Activated CD8-positive, alpha-beta T cell treated with anti-CD3 and anti-CD28 coated beads, Interleukin-2, amount 10 ng/mL, durations not matched to agents 7 days and 5 days (primary cell): ENCODE measurements around the gene ACADM. TPM values are rescaled to one million over a fixed set of nuclear protein-coding genes. Genes with fewer than 3 reads are reported as not detected.
"Not testable (repeated sequence)": the region's sequence is repeated elsewhere in the genome, so short reads cannot be mapped to it uniquely, and the experiment has no call there.

Experiments used
- ATAC-seq: fragments of 150-1000 bp; cut with Tn5 transposase; one replicate; pipeline ENCODE4 v1.10.0; 2021; ENCODE audit warnings: moderate library complexity
- CTCF ChIA-PET: fragments of 350-600 bp; sonication (Branson Sonifier 250); formaldehyde crosslinking; loops from one replicate; lab custom pipeline; 2021; ENCODE audit warnings: antibody characterized with exemption; lab: Charles Lee
- POLR2A ChIA-PET: fragments of 350-600 bp; sonication (Branson Sonifier 250); formaldehyde crosslinking; loops from one replicate; lab custom pipeline; 2021; ENCODE audit warnings: antibody characterized with exemption; lab: Charles Lee
- DNase-seq: peaks from one replicate; pipeline ENCODE4 v3.0.0-alpha.2; 2020
- H3K27ac Mint-ChIP-seq: one replicate; pipeline ENCODE4 v1.8.0; 2021; ENCODE audit warnings: mild to moderate bottlenecking, mixed read lengths
- H3K27me3 Mint-ChIP-seq: one replicate; pipeline ENCODE4 v1.8.0; 2021; ENCODE audit warnings: low read depth, mixed read lengths
- H3K36me3 Mint-ChIP-seq: one replicate; pipeline ENCODE4 v1.8.0; 2021; ENCODE audit warnings: low read depth, mixed read lengths
- H3K4me1 Mint-ChIP-seq: one replicate; pipeline ENCODE4 v1.8.0; 2021; ENCODE audit warnings: low read depth, mixed read lengths
- H3K4me3 Mint-ChIP-seq: one replicate; pipeline ENCODE4 v1.8.0; 2021; ENCODE audit warnings: mild to moderate bottlenecking, mixed read lengths
- H3K9me3 Mint-ChIP-seq: one replicate; pipeline ENCODE4 v1.8.0; 2022; ENCODE audit warnings: mixed read lengths; ENCODE audit not compliant: insufficient read depth
- total RNA-seq, 2 experiments: library from RNA; stranded (reverse); gene quantifications; one replicate each; pipeline ENCODE4 v1.2.3, GENCODE V29; 2021

Gene ACADM
- 10 to 100 TPM; 44.7 to 52.1 TPM for total RNA-seq

DNA sequence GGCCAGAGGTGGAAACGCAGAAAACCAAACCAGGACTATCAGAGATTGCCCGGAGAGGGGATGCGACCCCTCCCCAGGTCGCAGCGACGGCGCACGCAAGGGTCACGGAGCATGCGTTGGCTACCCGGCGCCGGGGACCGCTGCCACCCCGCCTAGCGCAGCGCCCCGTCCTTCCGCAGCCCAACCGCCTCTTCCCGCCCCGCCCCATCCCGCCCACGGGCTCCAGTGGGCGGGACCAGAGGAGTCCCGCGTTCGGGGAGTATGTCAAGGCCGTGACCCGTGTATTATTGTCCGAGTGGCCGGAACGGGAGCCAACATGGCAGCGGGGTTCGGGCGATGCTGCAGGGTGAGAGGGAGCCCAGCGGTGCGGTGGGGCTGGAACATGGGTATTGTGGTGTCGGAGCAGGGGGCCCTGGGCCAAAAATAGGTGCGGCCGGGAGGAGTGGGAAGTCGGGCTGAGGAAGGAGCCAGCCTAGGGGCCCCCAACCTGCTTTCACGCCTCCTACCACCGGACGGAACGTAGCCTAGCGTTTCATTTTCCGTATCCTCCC lies at the start of gene ACADM:
Gene ACADM, plus strand, starts transcription at position 238 of the 551 bp plus-strand sequence. Its CDS starts 79 bp downstream, at position 317.
- peak; percentile 97 for ATAC-seq
- Mint-ChIP-seq H3K4me1 (peaks cover 49% of the 10 kb centered on the region), H3K27ac (peak within 1 kb of the TSS; percentile 99), H3K4me3 (peak within 1 kb of the TSS; percentile 100), H3K36me3 (peaks cover 14% of the 10 kb centered on the region), H3K27me3 (no peaks in the 10 kb centered on the region), H3K9me3 (no peaks in the 10 kb centered on the region)
- ChIA-PET CTCF (no interaction called here), POLR2A (interaction anchor here (1.0 to 1.3 kb wide), 3 partner anchors 61 to 62 kb away, joined by 3 to 6 read pairs (median 4); partner anchors contain the start of gene RABGGTB)
- peak; percentile 86 for DNase-seq

DNA sequence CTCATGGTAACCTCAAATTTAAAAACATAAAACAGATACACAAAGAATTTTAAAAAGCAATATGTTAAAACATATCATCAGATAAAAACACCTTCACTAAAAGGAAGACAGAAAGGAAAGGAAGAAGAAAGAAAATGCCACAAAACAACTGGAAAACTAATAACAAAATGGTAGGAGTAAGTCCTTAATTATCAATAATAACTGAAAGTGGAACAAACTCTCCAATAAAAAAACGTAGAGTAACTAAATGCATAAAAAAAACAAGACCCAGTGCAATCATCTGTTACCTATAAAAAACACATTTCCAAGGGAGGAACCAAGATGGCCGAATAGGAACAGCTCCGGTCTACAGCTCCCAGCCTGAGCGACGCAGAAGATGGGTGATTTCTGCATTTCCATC lies 47.1 kb upstream of the ACADM start:
- ATAC-seq (no peak), DNase-seq (no peak)
- ChIA-PET POLR2A (no interaction called here), CTCF (no interaction called here)
- no peaks in the 10 kb centered on the region for H3K4me1 Mint-ChIP-seq
- H3K27ac Mint-ChIP-seq = no peak overlapping the region
- no peaks in the 10 kb centered on the region for H3K9me3 Mint-ChIP-seq
- H3K27me3 Mint-ChIP-seq = peaks cover 2% of the 10 kb centered on the region
- H3K4me3 Mint-ChIP-seq = no peak overlapping the region
- H3K36me3 Mint-ChIP-seq = no peaks in the 10 kb centered on the region

DNA sequence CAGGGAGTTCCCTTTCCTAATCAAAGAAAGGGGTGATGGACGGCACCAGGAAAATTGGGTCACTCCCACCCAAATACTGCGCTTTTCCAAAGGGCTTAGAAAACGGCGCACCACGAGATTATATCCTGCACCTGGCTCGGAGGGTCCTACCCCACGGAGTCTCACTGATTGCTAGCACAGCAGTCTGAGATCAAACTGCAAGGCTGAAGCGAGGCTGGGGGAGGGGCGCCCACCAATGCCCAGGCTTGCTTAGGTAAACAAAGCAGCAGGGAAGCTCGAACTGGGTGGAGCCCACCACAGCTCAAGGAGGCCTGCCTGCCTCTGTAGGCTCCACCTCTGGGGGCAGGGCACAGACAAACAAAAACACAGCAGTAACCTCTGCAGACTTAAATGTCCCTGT lies 46.5 kb upstream of the ACADM start:
- H3K4me1 Mint-ChIP-seq, H3K27me3 Mint-ChIP-seq, H3K9me3 Mint-ChIP-seq, DNase-seq, H3K4me3 Mint-ChIP-seq, ATAC-seq, H3K36me3 Mint-ChIP-seq, POLR2A ChIA-PET, CTCF ChIA-PET, H3K27ac Mint-ChIP-seq: not testable (repeated sequence)

DNA sequence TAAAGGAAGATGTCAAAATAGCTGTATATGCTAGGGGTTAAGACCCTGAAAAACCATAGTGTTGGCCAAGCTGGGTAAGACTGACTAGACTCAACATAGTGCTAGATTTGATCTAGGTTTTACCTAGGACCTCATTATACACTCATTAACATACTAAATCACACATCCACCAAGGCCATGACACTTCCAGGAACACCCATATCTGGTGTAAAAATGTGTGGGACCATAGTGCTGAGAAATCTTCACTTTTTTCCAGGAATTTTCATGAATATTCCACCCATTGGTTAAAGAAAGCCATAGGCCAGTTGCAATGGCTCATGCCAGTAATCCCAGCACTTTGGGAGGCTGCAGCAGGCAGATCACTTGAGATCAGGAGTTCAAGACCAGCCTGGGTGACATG lies 34.0 kb upstream of the ACADM start:
- H3K27ac Mint-ChIP-seq = no peak overlapping the region
- DNase-seq (no peak), ATAC-seq (no peak)
- H3K9me3 Mint-ChIP-seq = no peaks in the 10 kb centered on the region
- H3K4me1 Mint-ChIP-seq = no peaks in the 10 kb centered on the region
- CTCF ChIA-PET = no interaction called here
- no peak overlapping the region for H3K4me3 Mint-ChIP-seq
- POLR2A ChIA-PET = no interaction called here
- no peaks in the 10 kb centered on the region for H3K27me3 Mint-ChIP-seq
- no peaks in the 10 kb centered on the region for H3K36me3 Mint-ChIP-seq

DNA sequence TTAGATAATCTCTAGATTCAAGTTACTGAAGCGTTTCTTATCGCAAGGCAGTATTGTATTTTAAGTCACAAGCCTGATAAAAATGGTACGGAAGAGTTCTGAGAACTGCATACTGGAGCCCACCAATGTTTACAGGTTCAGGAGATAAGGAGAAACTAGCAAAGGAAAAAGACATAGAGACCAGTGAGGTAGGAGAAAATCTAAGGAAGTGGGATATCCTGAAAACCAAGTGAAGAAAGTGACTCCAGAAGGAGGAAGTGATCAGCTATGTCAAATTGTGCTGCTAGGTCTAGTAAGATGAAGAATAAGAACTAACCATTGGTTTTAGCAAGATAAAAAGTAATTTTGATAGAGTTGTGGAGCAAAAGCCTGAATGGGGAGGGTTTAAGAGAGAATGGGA lies 31.0 kb upstream of the ACADM start:
- no peak for DNase-seq
- no peak for ATAC-seq
- Mint-ChIP-seq H3K36me3 (no peaks in the 10 kb centered on the region), H3K9me3 (no peaks in the 10 kb centered on the region), H3K4me3 (no peak overlapping the region), H3K4me1 (no peaks in the 10 kb centered on the region), H3K27me3 (no peaks in the 10 kb centered on the region), H3K27ac (no peak overlapping the region)
- CTCF ChIA-PET = no interaction called here
- POLR2A ChIA-PET = no interaction called here

DNA sequence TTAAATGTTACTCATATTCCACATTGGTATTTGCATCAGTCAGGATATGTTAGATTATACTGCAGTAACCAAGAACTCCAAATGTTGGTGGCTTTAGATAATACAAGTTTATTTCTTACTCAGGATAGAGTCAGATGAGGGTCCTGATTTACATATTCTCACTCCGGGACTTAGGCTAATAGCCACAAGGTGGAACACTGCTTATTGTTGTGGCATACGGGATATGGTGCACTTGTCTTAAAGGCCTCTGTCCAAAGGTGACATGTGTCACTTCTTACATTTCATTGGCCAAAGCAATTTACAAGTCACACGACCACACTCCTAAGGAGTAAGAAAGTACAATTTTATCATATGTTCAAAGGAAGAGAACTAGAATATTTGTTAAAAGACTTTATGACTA lies 28.5 kb upstream of the ACADM start:
- no peaks in the 10 kb centered on the region for H3K27me3 Mint-ChIP-seq
- DNase-seq = no peak
- POLR2A ChIA-PET = no interaction called here
- CTCF ChIA-PET = no interaction called here
- no peaks in the 10 kb centered on the region for H3K36me3 Mint-ChIP-seq
- no peak overlapping the region for H3K27ac Mint-ChIP-seq
- H3K4me1 Mint-ChIP-seq = no peaks in the 10 kb centered on the region
- no peak for ATAC-seq
- H3K4me3 Mint-ChIP-seq = no peak overlapping the region
- no peaks in the 10 kb centered on the region for H3K9me3 Mint-ChIP-seq

DNA sequence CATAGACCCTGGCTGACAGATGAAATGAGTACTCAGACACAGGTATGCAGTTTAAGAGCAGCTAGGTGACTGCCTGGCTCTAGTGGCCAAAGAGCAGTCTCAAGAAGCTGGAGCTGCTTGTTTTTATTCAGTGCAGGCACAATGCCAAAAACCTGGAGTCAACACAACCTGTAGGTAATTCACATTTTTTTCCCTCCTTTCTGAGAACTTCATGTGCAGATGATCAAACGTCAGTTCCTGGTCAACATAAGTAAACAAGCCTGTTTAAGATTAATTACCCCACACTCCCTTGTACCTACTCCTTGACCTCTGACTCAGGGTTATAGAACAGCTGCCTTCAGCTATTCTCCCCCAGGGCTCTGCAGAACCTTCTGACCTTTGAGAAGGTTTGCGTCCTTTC lies 17.3 kb upstream of the ACADM start:
- H3K4me1 Mint-ChIP-seq = no peaks in the 10 kb centered on the region
- no peaks in the 10 kb centered on the region for H3K9me3 Mint-ChIP-seq
- H3K27me3 Mint-ChIP-seq = peaks cover 11% of the 10 kb centered on the region
- POLR2A ChIA-PET = no interaction called here
- CTCF ChIA-PET = no interaction called here
- DNase-seq (no peak), ATAC-seq (no peak)
- no peaks in the 10 kb centered on the region for H3K36me3 Mint-ChIP-seq
- no peak overlapping the region for H3K27ac Mint-ChIP-seq
- H3K4me3 Mint-ChIP-seq = no peak overlapping the region

DNA sequence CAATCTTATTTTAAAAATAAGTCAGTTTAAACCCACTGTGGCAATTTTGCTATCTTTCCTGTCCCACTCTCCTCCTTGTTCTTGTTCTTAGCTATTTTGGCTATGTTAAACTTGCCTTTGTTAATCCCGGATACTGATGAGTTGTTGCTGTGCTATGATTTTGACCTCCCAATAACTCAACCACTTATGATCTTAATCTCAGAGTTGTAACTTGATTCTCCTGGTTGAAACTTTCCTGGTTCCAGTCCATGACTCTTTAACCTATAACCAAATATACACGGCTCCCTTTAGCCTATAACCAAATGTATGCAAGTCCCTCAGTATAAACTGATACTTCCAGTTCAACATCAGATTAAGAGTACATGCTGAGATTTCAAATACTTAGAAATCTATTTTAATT lies 15.6 kb upstream of the ACADM start:
- CTCF ChIA-PET = no interaction called here
- no peak for DNase-seq
- no peak for ATAC-seq
- no peak overlapping the region for H3K27ac Mint-ChIP-seq
- peaks cover 12% of the 10 kb centered on the region for H3K27me3 Mint-ChIP-seq
- no peaks in the 10 kb centered on the region for H3K9me3 Mint-ChIP-seq
- POLR2A ChIA-PET = no interaction called here
- H3K36me3 Mint-ChIP-seq = no peaks in the 10 kb centered on the region
- H3K4me3 Mint-ChIP-seq = no peak overlapping the region
- no peaks in the 10 kb centered on the region for H3K4me1 Mint-ChIP-seq

DNA sequence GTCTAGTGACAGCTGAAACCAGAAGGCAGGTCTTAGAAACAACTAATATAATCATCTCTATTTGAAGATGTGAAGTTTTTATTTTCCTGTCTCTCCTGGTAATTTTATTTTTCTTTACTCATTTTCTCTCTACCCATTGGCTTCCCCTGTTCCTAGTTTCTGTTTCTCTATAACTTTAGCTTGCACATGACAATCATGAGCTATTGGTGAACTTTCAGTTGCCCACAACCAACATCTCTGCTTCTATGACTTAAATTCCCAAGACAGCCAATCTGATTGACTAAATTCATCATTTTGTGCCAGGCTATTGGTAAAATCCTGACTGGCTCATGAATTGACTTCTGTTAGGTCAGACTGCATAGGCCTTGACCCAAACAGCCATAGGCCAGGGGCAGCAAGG lies 13.7 kb upstream of the ACADM start:
- DNase-seq (no peak), ATAC-seq (no peak)
- ChIA-PET POLR2A (interaction anchor here (1.3 kb wide), 1 partner anchor 75 kb away, joined by 3 read pairs; no protein-coding TSS in a partner anchor), CTCF (interaction anchor here (1.1 kb wide), 1 partner anchor 35 kb away, joined by 3 read pairs; no protein-coding TSS in a partner anchor)
- Mint-ChIP-seq H3K4me3 (no peak overlapping the region), H3K36me3 (no peaks in the 10 kb centered on the region), H3K27ac (no peak overlapping the region), H3K27me3 (peaks cover 12% of the 10 kb centered on the region), H3K9me3 (no peaks in the 10 kb centered on the region), H3K4me1 (no peaks in the 10 kb centered on the region)

DNA sequence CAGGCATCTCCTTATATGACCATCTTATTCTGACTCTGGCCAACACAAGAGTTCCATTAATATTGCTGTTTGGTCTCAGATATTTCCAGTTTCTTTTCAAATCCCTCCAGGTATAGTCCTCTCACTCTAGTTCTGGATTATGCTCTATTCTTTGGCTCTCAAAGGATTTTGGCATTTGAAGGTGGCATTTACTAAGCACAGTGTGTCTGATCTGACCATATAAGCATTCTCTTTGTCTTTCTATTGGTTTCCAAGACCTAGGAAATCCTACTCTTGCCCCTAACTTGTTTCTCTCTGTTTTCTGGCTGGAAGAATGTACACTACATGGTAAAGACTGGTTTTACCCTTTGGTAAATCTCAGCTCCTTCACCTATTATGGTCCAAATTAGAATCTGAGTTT lies 12.7 kb upstream of the ACADM start:
- no peaks in the 10 kb centered on the region for H3K36me3 Mint-ChIP-seq
- H3K4me1 Mint-ChIP-seq = no peaks in the 10 kb centered on the region
- H3K27ac Mint-ChIP-seq = no peak overlapping the region
- ChIA-PET POLR2A (no interaction called here), CTCF (no interaction called here)
- no peak overlapping the region for H3K4me3 Mint-ChIP-seq
- DNase-seq = no peak
- peaks cover 9% of the 10 kb centered on the region for H3K27me3 Mint-ChIP-seq
- no peak for ATAC-seq
- no peaks in the 10 kb centered on the region for H3K9me3 Mint-ChIP-seq

DNA sequence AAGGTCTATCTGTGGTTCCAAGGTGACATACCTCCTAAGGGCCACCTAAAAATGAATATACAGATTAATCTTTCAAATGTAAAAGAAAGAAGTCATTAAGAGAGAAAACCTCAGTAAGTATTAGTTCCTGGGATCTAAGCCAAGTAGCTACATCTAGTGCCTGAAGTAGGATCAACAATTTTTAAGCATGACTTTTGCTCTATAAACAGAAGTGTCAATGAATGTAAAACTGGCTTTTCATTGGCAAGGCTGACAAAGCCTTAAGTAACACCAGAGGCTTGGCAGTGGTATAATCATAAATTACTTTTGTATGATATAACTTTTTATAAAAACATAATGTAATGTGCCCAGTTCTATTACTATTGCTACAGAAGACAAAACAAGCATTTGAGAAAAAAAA lies 12.2 kb upstream of the ACADM start:
- H3K4me1 Mint-ChIP-seq = no peaks in the 10 kb centered on the region
- no peaks in the 10 kb centered on the region for H3K9me3 Mint-ChIP-seq
- ChIA-PET CTCF (no interaction called here), POLR2A (no interaction called here)
- no peak for ATAC-seq
- H3K36me3 Mint-ChIP-seq = no peaks in the 10 kb centered on the region
- no peak overlapping the region for H3K4me3 Mint-ChIP-seq
- peaks cover 11% of the 10 kb centered on the region for H3K27me3 Mint-ChIP-seq
- no peak for DNase-seq
- H3K27ac Mint-ChIP-seq = no peak overlapping the region

DNA sequence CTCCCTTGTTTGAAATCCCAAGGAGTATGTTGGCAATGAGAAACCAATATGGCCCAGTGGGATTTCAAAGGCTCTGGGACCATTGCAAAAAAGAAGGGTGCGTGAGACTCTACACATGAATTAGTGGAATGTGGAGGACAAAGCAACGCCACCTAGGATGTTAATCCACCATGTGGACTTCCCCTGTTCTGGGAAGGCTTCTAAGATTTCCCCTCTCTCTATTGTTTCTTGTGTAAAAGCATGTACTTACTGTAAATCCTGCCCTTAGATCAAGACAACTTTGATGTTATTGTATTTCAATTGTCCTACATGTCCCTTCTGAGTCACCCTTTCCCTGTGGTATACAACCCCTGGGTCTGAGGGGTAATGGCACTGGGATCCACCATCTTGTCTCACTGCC lies 4.7 kb upstream of the ACADM start:
- peaks cover 25% of the 10 kb centered on the region for H3K4me1 Mint-ChIP-seq
- H3K4me3 Mint-ChIP-seq = no peak overlapping the region
- peaks cover 7% of the 10 kb centered on the region for H3K36me3 Mint-ChIP-seq
- ATAC-seq (no peak), DNase-seq (no peak)
- H3K9me3 Mint-ChIP-seq = no peaks in the 10 kb centered on the region
- H3K27me3 Mint-ChIP-seq = peaks cover 2% of the 10 kb centered on the region
- no peak overlapping the region for H3K27ac Mint-ChIP-seq
- CTCF ChIA-PET = no interaction called here
- POLR2A ChIA-PET = no interaction called here

DNA sequence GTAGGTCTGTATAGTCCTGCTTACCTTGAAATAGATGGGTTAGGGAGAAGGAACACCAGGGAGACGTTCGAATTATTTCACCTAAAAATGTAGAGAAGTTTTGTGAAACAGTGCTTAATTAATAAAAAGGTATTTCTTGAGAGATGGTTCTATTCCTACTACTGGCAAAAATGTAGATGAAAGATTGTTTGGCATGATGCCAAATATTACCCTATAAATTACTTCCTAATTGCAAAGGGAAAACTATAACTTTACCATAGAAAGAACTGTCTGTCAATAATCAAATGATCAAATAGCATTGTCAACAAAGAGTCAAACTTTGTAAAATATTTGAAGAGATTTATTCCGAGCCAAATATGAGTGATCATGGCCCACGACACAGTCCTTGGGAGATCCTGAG lies 4.2 kb upstream of the ACADM start:
- Mint-ChIP-seq H3K4me3 (no peak overlapping the region), H3K27me3 (peaks cover 2% of the 10 kb centered on the region), H3K36me3 (peaks cover 7% of the 10 kb centered on the region), H3K27ac (no peak overlapping the region), H3K4me1 (peaks cover 25% of the 10 kb centered on the region), H3K9me3 (no peaks in the 10 kb centered on the region)
- no peak for DNase-seq
- ChIA-PET CTCF (no interaction called here), POLR2A (no interaction called here)
- no peak for ATAC-seq
